NCI-H82 treated with DMSO at 0.1 percent for 48 hours (cell line): Measurements from ENCODE around the gene RAMP3.
A peak's percentile ranks its signal among the peaks of the same experiment; 100 is the strongest.
"Not testable (repeated sequence)": the region's sequence is repeated elsewhere in the genome, so short reads cannot be mapped to it uniquely, and the experiment has no call there.

Experiments
- DNase-seq: peaks from one replicate; lab custom pipeline; 2025; ENCODE audit not compliant: unreplicated experiment; lab: John Stamatoyannopoulos, UW

The RAMP3 gene

DNA sequence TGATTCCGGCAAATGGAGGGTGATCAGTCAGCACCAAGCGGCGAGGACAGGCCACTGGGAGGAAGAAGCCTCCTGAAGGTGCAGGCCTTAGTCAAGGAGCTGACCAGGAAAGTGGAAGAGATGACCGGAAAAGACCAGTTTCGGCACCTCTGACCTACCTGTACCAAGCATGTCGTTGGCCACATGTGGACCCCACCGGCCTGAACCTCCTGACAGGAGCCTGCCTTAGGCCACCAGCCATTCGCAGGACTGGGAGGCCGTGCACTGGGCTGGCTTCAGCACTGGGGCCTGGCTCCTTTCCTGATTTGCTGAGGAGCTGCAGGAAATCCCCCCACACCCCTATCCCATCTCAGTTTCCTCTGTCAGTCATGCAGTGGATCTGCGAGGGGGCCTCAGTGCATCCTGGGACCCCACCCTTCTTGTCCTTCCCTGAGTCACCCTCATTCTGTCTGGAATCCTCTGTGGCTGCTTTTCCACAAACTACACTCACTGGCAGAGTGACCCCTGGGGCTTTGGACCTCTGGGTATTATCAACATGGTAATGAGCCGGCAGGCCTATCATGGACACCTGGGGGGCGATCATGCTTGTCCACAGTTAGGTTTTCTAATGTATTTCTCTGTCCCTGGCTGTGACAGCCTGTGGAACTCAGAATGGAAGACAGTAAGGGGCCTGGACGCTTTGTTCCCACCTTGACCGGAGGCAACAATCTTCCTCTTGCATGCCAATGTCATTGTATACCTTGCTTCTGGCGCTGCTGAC is 33.0 kb downstream of the RAMP3 start:
- no peak for DNase-seq

DNA sequence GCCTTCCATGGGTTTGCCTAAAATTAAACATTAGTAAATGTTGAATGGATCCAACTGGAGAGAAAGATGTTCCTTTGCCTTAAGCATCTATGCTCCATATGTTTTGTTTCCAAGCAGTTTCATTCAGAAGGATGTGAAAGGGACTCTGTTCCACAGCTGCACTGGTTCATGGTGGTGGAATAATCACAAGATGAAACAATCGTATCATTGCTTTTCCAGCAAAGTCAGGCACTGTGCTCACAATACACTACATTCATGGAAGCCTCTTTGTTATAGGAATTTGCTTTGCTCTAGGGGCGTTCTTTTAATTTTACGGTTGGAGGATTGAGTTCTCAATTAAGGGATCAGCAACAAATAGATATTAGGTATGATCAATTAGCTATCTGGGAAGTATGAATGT is 33.8 kb downstream of the RAMP3 start:
- no peak for DNase-seq

DNA sequence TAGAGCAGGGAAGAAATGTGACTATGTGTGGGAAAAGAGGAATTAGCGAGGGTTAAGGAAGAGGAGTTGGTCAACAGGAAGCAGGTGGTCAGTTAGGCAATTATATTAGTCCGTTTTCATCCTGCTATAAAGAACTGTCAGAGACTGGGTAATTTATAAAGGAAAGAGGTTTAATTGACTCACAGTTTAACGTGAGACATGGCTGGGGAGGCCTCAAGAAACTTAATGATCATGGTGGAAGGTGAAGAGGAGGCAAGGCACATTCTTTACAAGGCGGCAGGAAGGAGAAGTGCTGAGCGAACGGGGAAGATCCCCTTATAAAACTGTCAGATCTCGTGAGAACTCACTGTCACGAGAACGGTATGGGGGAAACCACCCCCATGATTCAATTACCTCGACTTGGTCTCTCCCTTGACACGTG is 35.0 kb downstream of the RAMP3 start:
- no peak for DNase-seq

DNA sequence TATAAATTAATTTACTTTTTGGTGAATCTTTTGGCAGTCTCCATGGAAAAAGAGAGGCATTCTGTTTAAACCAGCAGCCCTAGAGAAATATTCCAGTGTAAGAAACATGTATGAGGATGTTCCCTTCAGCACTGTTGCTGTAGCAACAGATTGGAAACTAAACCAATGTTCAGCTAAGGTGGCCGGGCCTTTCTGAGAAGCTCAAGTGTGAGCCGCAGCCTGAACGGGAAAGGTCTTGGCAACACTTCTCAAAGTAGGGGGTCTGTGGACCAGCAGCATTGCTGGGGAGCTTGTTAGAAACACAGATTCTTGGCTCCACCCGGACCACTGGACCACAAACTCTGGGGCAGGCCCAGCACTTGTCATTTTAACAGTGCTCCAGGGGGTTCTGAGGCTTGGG is 36.2 kb downstream of the RAMP3 start:
- no peak for DNase-seq

DNA sequence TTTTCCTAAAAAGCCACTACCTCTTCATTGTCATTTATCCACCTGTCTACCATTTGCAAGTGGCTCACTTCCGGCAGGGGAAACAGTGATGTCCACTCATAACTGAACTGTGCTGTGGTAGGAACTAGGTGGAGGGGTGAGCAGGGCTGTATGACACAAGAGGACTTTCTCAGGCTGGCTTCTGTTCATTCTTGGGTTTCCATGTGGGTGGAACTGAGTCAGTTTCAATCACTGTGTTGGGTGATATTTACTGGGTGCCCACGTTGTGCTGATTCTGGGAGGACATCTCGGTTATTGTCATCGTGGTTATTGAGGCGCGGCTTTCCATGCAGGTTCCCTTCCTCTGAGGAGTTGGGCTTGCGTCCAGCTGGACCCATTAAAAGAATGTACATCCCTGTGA is 38.8 kb downstream of the RAMP3 start:
- no peak for DNase-seq

DNA sequence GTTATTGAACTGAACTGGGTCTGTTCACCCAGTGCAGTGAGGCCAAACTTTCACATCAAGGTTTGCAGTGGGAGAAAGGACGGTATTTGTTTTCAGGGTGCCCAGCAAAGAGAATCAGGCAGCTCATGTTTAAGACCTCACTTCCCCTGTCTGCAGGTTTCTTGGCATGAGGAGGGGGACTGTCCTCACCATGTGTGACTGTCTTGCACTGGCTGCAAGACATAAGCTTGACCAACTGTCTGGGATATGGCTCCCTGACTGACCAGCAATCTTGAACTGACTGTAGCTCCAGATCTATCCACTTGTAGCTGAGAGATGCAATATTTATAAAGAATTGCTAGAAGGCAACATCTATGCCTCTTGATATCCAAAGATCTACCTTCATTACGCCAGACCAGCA is 39.9 kb downstream of the RAMP3 start:
- no peak for DNase-seq

DNA sequence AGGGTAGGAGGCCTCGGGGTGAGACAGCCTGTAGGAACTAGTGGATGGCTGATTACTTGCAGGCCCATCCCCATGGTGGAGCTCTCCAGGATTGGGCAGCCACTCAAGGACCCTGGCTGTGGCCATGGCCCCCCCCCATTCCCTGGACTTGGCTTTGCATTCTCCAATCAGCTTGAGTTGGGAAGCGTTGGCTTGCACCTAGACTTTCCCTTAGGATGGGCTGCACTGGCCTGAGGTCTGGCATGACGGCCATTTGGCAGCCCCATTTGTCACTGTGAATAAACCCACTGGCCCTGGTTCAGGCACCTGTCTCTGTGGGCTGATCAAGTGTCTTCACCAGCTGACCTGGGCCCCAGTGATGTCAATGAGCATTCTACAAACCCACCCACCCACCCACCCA is 41.4 kb downstream of the RAMP3 start:
- no peak for DNase-seq

DNA sequence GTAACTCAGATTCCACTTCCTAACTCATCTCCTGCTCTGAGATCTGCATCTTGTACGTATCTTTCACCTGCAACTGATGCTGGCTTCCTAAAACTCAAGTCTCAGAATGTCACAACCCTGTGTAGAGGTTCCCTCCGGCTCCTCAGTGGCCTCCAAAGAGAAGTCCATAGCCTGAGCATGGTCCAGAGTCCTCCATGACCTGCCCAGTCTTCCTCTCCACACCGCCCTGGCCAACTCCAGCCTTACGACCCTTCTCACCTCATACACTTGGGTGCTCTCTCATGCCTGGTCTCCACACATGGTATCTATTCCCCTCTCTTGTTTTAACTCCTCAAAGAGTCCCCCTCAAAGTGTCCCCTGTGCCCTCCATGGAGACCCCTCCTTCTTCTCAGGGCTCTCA is 41.9 kb downstream of the RAMP3 start:
- no peak for DNase-seq

DNA sequence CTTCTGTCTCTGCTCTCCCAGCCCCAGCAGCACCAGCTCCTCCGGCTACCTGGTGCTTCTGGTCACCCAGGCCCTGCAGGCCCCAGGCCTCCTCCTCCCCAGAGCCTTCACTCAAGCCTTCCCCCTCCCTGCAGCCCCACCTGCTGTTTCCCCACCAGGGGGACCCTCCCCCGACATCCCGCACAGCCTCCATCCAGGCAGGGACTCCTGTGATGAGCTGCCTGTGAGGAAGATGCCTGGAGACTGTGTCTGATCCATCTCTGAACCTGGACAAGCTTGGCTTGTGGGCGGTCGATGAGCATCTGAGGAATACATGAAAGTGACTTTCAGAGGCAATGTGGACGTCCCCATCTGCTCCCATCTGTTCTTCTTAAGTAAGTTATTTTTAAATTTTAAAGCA is 45.0 kb downstream of the RAMP3 start:
- no peak for DNase-seq

DNA sequence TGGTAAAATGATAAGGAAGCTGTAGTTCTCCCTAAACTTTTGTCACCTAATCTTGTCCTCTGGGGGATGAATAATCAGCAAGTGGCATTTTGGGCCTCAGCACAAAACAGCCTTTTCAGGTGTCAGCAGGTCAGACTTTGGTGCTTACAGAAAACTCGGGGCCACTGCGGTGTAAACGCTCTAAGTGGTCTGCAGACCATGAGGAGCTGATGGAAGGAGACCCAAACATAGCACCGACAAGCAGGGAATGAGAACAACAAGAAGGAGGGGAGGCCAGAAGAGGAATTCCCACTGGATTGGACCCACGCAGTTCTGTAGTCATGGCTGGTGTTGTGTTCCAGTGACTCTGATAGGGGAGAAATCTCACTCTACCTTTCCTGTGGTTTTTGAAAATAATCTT is 45.4 kb downstream of the RAMP3 start:
- no peak for DNase-seq

DNA sequence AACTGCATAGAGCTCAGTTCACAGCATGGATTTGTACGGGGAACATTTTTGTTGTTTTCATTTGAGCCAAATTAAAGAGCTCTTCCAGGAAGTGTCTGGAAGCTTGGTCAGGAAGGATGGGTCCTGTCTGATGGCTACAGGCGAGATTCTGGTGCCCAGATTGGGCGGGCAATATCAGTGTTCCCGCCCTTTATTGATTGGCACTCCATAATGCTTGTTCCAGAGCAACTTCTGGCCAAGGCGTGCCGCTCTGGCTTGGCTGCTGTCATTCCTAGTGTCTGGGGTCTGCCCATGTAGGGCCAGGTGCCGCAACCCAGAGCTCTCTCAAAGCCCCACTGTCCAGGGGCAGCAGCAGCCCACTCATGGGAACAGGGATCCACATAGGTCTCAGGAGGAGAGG is 45.9 kb downstream of the RAMP3 start:
- no peak for DNase-seq

DNA sequence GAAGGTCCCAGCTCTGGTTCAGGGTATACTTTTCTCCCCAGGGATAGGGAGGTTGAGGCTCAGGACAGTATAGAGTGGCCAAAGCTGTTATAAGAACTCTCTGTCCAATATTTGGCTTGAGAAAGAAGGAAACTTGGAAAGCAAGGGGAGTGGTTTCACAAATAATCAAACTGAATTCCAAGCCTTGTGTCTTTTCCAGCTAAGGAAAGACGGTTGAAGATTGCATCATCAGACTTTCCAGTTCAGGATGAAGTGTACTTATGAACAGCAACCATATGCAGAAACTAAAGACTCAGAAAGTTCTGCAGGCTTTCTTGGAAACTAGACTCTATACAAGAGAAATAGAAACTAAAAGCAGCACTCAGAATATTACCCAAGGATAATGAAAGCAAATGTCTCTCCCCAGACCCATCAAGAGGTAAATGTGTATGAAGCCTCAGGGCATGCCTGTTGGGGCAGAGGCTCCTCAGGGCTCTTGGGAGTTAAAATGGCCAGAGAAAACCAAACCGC is 46.4 kb downstream of the RAMP3 start:
- DNase-seq = no peak

DNA sequence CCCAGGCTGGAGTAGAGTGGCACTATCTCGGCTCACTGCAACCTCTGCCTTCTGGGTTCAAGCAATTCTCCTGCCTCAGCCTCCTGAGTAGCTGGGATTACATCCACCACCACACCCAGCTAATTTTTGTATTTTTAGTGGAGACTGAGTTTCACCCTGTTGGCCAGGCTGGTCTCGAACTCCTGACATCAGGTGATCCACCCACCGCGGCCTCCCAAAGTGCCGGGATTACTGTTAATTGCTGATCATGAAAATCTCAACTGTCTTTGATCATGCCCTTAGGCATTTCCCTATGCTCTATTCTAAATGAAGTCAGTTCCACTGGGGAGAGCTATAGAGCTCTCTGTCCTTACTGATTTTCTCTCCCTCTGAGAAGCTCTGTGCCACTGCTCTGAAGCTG is 48.7 kb downstream of the RAMP3 start:
- not testable (repeated sequence) for DNase-seq

DNA sequence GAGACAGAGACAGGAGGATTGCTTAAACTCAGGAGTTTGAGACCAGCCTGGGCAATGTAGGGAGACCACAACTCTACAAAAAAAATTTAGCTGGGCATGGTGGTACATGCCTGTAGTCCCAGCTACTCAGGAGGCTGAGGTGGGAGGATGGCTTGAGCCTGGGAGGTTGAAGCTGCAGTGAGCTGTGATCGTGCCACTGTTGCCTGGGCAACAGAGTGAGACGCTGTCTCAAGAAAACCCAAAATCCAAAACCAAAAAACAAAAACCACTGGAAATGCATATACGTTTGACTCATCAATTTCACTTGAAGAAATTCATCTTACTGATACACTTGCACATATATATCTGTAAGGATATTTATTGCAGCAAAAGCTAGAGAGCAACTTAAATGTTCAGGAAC is 52.3 kb downstream of the RAMP3 start:
- not testable (repeated sequence) for DNase-seq

DNA sequence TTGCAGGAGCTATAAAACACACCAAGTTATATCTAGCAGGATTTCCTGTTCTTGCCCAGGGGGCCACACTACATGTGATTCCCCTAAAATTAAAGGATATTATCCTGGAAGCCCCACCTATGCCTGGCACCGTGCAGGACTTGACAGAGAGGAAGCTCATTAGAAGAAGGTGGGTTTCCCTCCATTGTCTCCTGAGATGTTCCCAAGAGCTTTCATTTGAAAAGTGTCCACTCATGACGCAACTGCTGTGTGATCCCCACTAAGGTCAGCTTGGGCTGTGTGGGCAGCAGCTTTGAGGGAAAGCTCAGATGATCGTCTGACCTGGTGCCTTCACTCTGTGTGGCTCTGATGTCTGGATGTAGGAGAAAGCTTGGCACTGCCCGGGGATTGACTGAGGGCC is 53.5 kb downstream of the RAMP3 start:
- no peak for DNase-seq

DNA sequence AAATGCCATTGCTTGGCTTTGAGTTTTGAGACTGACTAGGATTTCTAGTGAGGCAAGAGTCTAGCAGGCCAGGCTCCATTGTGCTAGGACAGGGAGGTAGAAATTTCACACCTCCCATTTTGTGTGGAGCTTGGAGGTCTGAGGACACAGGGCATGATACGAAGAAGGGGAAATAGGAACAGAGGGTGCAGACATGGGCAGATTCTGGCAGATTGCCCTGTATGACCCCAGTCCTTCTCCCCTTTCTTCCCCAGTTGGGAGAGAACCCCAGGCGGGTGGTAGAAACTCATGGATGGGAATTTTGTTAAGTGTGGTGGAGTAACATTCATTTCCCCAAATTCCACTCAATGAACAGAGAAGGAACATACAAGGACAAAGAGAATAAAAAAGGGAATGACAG is 54.4 kb downstream of the RAMP3 start:
- no peak for DNase-seq

DNA sequence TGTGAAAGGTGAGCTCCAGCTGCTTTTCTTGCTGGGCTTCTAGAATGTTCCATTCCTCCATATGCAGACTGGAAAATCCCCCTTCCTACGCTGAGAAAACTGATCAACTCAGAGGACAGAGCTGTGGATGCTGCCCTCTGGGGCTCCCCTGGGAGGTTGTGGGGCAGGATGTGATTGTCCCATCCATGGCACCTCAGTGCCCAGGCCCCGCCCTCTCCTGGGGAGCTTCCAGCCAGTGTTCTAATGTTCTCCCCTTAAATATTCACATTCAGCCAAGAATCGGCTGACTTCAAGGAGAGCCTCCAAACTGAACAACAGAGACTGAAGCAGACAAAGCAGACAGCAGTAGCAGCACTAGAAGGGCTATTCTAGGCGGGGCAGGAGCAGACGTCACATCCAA is 55.0 kb downstream of the RAMP3 start:
- no peak for DNase-seq

DNA sequence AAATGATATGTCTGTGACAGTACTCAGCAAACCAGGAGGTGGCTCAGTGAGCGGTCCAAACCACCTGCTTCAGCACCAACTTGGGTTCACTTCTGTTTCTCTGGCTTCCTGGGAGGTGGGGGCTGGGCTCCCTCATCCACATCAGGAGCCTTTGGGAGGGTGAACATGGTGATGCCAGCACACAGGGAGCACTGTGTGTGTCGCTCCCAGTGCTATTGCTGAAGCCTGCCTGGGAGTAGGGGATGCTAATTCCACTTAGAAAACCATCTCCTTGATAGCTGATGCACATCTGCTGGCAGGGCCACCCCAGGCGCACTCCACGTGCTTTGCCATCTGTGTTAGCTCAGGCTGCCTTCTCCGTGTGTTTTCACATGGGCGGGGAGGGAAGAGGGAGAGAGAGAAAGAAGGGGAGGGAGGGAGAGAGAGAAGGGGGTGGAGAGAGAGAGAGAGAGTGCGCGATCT is 58.0 kb downstream of the RAMP3 start:
- peak; percentile 47 for DNase-seq

DNA sequence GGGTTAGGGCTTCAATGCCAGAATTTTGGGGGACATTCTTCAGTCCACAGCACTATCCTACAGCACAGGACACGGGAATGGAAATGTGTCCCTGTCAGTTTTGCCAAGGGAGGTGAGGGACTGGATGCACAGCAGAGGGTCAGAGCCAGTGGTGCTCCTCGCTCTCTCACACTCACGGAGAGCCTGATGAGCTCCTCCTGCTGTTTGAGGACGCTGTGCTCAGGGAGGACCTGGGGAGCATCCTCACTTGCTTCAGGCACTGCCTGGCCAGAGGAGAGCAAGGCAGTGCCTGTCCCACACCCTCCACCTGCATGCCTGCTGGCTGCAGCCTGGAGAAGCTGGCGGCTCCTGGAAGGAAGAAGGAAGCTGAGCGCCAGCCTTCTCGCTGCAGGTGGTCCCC is 58.6 kb downstream of the RAMP3 start:
- DNase-seq = no peak

DNA sequence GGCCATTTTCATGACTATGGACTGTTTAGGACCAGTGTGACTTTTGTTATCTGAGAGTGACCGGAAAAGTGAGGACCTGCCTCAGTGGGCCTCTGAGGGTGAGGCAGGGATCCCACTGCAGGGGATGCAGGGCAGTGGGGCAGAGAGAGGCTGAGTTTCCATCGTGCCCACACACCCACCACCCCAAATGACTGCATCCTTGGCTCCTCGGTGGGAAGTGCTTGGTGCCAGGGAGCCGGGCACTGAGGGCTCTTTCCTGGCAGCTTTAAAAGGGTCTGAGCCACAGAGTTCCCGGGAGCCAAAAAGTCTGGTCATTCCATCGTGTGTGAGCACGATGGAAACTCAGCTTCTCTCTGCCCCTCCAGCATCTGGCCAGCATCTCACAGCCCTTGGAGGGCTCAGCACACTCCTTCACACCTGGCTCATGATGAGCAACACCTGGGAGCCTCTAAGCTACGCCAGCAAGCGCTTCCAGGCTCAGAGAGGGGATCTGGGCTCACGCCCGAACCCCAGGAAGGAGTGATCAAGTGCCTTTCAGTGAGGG is 59.1 kb downstream of the RAMP3 start:
- no peak for DNase-seq

DNA sequence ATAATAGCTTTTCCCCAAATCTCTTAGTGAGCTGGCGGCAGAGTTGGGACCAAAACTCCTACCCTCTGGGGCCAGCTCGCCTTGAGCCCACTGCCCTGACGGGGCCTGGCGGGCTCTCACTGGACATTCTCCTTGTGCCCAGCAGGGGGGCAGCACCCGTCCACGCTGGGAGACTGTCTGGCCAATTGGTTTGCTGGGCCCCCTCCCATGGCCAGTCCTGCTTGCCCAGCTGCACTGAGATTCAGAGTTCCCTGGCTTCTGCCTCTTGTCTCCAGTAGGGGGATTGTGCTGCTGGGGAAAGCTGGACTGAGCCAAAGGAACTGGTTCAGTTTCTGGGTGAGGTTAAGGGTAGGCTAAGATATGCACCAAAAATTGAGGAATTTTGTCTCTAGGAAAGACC is 59.8 kb downstream of the RAMP3 start:
- peak; percentile 53 for DNase-seq

DNA sequence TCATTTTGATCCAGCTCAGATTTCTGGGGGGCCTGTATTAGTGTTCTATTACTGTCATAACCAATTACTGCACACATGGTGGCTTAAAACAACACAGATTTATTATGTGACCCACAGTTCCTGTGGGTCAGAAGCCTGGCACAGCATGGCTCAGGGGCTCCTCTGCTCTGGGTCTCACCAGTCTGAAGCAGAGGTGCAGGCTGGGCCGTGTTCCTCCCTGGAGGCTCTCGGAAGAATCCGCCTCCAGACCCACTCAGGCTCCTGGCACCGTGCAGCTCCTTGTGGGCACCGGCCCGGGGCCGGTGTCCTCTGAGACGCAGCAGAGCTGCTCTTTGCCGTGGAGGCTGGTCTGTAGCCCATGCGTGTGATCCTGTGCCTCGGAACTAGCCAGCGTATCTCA is 61.5 kb downstream of the RAMP3 start:
- no peak for DNase-seq
